Stimulated activated CD8-positive, alpha-beta memory T cell treated with anti-CD3 and anti-CD28 coated beads, Interleukin-7, amount 100 ng/mL, for 24 hours (primary cell): Measurements from ENCODE around the gene MEP1B.
A peak's percentile ranks its signal among the peaks of the same experiment; 100 is the strongest.
"Not testable (repeated sequence)": the region's sequence is repeated elsewhere in the genome, so short reads cannot be mapped to it uniquely, and the experiment has no call there.

Source experiments
- DNase-seq: peaks from one replicate; pipeline ENCODE4 v3.0.0-alpha.2; 2020; ENCODE audit warnings: low read depth

The MEP1B gene

DNA sequence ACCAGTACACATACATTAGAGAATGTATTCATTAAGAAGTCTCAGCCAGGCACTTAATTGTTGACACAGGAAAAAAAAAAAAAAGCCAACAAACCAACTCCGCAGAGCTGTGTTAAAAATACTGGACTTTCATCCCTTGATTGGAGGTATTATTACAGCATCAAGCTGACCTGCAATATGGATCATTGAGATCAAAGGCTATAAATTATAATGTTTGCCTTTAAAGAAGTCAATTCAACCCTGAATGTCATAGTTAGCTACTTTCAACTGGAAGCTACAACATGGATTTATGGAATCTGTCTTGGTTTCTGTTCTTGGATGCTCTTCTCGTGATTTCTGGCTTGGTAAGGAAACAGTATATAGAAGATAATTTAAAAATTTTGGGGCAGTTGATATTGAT is at the start of gene MEP1B:
TSS of gene MEP1B (plus strand) at position 250 of the 400 bp plus-strand sequence. CDS start at position 282, 32 bp downstream.
- no peak for DNase-seq

DNA sequence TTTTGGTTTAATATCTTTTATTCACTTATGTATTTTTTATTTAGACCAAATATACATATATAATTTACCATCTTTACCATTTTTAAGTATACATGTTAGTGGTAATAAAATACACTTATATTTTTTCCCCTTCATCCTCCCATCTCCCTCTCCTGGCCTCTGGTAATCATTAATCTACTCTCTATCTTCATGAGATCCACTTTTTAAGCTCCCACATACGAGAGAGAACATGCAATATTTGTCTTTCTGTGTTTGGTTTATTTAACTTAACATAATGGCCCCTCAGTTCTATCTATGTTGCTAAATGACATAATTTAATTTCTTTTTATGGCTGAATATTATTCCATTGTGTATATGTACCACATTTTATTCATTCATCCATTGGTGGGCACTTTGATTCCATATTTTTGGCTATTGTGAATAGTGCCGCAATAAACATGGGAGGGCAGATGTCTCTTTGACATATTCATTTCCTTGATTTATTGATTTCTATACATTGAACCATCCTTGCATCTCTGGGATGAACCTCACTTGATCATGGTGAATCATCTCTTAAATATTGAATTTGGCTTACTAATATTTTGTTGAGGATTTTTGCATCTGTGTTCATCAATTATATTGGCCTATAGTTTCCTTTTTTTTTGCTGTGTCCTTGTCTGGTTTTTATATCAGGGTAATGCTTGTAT is 41.5 kb upstream of the MEP1B start:
- DNase-seq, result no peak

DNA sequence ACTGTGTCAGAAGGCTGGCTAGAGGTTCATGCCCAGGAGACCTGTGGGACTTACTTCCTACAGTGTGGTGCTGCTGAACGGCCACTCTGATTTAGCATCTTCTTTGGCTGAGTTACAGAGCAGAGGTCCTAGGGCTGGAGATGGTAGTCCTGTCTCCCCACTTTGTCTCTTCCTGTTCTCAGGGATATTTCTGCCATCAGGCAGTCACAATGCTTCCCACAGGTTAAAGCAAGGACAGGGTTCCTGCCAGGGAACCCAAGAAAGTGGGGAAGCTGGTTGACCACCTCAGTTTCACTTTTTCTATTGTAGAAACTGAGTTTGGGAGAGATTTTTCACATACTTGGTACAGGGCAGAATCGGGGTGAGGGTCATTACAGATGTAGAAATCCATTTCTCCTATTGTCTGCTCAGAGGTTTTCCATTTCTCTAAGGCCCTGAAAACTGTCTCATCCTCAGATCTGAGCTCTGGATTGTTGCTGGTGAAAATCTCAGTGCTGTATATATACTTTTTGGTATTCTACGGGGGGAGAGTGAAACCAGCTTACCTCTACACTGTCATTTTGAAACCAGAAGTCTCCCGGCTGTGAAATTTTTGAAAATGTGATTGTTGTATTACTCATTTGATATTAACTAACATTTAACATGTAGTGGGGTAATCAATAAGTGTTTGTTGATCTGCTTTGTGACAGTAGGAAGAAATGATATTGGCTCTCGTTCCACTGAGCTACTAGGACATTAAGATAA is 37.0 kb upstream of the MEP1B start:
- no peak for DNase-seq

DNA sequence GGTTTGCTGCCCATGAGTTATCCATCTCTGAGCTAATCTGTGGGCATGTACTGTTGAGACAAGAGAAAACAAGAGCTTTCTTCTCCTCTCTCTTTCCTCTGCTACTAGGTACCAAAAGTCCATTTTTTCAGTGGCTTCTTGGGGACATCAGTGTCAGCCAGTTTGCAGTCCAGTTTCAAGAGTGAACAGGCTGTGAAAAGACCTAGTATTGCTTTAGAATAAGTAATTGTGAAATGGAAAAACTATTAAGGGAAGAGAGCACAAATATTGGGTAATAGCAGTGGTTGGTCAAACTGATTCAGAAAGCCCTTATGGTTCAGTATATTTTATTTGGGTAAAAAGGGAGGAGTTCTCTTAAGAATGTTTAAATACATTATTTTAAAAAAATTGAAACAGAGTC is 33.0 kb upstream of the MEP1B start:
- no peak for DNase-seq

DNA sequence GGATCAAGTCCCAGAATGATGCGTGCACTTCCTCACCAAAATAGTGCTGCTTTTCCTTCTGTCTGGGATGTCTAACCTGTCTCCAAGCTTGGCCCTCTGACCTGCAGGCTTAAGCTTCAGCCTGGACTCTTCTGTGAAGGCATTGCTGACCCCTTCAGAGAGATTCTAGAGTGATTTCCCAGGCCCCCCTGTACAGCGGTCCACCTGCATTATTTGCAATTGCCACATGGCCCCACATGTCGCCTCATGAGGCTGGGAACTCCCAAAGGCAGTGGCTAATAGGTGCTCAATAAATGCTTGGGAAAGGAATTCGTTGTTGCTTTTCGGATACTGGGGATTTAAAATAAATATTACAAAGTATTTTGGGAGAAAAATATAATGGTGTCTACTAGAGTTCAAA is 32.3 kb upstream of the MEP1B start:
- DNase-seq, result no peak

DNA sequence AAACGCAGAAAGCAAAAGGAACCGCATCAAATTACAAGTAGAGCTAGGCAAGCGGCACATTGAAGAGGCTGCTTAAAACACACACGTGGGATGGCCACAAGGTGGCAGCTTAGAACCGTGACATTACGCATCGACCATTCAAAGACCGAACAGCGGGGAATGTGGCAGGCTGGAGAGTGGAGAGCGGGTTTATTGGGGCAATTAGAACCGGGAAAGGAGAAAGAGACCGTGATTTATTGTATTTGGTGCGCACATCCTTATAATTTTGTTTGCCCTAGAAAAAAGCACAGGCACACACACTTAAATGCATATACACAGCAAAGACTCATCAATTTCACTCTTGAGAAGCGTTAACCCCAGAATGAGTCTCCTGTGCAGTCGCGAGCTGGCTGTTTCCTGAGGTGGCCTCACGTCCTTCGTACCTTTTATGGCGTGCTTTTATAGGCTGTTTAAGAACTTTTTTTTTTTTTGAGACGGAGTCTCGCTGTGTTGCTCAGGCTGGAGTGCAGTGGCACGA is 31.7 kb upstream of the MEP1B start:
- peak; percentile 20 for DNase-seq

DNA sequence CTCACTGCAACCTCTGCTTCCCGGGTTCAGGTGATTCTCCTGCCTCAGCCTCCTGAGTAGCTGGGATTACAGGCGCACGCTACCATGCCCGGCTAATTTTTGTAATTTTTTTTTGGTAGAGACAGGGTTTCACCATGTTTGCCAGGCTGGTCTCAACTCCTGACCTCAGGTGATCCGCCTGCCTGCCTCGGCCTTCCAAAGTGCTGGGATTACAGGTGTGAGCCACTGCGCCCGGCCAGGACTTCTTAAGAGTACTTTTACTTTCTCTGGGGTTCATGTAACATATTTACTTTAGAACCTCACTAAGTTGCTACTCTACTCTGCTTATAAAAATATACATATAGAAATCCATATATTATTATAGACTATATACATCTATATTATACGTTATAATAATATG is 31.2 kb upstream of the MEP1B start:
- not testable (repeated sequence) for DNase-seq

DNA sequence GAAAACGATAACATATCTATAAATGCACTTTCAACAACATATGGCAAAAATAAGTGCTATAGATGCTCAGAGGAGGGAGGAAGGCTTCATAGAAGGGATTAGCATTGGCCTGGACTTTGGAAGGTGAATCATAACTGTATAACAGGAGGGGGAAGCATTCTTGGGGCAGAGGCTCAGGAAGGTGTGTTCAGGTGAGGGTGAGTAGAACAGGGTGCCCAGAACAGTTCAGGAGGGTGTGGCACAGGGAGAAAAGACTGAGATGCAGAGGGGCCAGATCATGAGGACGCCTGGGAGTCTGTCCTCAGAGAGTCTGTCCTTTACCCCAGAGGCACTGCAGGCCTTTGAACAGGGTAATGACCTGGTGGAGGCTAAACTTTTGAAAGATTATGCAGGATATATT is 29.3 kb upstream of the MEP1B start:
- no peak for DNase-seq

DNA sequence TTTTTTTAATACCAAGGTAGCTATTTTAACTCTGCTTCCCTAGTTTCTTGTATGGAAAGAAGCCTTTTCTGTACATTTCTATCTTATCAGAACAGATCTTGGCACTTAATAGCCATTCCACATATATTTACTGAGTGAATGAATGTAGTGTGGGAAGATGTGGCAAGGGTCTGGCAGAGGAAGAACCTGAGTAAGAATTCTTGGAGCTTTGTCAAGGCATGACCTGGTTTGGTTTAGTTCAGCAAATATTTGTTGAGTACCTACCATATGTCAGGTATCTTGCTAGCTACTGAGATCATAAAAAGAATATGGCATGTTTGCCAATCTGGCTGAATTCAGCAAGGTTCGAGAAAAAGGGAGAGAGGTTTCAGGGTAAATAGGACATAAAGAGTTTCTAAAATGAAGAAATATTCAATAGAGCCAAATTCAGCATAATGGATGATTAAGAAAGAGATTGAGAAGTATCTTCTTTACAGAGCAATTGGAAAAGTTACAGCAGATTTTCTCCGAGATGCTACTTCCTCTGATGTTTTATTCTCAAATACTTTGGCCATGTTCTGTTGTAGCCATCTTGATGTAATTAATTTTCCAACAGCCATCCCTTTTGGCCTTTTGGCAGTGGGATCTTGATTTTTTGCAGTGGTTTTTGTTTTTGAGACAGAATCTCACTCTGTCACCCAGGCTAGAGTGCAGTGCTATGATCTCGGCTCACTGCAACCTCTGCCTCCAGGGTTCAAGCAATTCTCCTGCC is 21.7 kb upstream of the MEP1B start:
- no peak for DNase-seq

DNA sequence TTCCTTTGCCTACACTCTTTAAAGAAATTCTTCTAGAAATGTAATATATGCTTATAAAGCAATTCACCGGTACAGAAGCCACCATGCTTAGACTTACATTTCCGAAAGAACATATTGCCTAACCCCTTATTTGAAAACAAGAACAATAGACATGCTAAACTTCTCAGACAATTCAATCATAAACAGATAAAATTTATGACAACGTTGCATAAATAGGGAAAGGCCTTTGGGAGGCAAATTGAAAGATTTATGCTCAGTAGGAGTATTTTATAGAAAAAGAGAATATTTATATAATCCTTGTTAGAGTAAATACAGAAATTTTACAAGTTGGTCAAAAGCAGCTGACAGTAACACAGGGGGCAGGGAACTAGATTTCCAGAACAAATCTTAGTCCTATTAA is 16.2 kb upstream of the MEP1B start:
- no peak for DNase-seq

DNA sequence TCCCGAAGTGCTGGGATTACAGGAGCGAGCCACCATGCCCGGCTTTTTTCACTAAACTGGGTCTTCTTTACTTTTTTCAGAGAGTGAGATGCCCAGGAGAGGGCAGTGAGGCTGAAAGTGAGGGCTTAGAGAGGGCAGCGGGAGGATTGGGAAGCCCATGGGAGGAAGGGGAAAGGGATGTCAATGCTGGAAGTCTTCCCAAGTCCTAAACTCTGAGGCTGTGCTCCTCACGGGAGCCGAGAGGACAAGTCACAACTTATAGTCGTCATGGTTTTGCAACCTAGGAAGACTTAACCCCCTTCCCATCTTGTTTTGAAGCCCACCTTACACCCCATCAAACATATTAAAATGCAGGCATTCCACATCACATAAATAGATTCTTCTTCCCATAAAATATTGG is 15.1 kb upstream of the MEP1B start:
- no peak for DNase-seq

DNA sequence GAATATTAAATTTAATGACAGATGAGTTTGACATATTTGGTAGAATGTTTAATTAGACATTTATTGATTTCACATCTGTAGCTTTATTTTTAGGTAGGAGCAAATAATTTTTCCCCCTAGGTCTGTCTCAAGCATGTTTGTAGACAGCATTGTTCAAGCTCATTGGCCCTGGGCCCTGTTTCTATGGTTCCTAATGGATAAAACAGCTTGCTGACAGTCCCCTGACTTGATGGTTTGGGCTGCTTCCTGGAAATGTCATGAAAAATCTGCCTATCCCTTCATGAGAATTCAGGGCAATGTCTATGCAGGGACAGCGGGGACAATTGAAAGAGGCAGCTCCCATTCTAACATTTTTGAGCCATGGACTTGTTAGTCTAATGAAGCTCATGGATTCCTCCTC is 14.6 kb upstream of the MEP1B start:
- no peak for DNase-seq

DNA sequence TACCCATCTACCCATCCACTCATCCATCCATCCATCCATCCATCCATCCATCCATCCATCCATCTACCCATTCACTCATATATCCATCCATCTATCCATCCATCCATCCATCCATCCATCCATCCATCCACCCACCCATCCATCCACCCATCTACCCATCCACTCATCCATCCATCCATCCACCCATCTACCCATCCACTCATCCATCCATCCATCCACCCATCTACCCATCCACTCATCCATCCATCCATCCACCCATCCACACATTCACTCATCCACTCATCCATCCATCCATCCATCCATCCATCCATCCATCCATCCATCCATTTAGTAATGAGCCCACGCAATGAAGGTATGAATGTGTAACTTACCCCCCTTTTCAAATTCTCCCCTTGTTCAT is 13.1 kb upstream of the MEP1B start:
- DNase-seq, result not testable (repeated sequence)

DNA sequence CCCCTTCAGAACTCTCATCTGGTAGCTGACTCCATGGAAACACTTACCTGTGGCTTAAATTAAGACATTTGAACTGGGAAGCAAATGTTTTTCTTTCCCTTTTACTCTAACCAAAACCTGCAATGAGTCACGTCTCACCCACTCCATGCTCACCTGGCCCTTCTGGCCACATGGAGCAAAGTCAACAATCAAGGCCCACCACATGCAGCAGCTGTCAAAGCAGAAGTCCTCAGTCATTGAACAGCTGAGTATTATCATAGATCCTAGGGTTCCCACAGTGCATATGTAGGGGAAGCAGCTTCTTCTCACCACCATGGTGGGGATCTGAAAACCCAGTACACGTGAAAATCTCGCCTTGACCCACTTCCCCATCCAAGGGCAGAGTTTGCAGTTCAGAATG is 12.3 kb upstream of the MEP1B start:
- no peak for DNase-seq

DNA sequence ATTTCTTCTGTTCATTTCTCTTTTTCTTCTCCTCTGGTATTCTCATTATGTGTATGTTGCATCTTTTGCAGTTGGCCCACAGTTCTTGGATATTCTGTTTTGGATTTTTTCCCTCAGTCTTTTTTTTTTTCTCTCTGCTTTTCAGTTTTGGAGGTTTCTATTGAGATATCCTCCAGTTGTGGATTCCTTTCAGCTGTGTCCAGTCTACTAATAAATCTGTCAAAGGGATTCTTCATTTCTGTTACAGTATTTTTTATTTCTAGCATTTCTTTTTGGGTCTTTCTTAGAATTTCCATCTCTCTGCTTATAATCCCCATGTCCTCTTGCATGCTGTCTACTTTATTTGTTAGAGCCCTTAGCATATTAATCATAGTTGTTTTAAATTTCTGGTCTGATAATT is 6.3 kb upstream of the MEP1B start:
- DNase-seq, result no peak

DNA sequence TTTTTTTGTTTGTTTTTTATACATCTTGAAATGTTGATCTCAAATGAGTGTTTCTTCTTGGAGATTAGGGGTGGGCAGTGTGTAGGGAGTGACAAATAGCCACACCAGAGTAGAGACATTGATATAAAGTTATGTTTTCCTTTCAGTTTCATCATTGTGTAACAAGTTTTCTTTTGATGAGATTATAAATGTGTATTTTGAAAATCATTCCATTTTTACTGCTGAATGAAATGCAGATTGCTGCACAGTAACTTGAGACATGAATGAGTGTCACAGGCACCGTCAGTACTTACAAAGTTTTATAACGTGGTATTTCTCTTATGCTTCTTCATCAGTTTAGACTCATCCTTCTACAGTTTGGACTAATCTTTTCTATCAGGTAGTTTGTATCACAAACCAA is 370 bp downstream of the MEP1B start:
- DNase-seq, result no peak

DNA sequence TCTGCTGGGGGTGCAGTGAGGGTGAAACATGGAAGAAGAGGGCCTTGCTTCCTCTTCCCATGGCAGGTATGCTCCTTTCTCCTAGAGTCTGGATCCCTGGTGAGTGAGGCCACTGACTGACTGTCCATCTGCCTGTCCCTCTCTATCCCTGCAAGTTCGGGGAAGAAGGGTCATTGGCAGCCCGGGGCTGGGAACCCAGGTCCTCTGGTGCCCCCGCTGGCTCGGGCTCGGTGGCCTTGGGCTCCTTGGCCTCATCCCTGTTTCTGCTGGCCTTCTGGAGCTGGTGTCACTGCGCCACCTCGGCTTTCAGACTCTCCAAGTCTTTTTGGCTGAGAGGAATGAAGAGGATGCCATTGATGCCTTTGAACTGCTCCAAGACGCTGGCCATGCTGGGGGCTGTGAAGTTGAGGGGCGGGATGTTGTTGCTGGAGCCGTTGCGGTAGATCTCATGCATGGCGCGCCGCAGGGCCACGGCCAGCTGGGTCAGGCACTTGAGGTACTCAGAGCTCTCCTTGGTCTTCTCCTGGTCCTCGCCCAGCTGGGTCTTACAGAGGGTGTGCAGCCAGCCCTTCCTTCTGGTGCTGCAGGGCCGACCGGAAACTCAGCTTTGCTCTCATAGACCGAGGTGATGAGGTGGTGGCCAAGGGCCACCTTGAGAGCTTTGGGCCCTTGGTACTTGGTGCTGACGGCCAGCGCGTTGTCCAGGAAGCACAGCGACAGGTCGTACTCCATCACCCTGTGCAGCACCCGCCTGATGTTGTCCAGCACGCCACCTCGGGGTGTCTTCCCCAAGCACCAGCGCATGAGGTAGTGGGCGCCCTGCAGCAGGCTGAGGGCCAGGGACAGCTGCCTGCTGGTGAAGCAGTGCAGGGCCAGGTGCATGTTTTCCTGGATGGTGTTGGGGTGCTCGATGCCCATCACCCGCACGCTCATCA is 6.3 kb downstream of the MEP1B start:
- DNase-seq, result no peak

DNA sequence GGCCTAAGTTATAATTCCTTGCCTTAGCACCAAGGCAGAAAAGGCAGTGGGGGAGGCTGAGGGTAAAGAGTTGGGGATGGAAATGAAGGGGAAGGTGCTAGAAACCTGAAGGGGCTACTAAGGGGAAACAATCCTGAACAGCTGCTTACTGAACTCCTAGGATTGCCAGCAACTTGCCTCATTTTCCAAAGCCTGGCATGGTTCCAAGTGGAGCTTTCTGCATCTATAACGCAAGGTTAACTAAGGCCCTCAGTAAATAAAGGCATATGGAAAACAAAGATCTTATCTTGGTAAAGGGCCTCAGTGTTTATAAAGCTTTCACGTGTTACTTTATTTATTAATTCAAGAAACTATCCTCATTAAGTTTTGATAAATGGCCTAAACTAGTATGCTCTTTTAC is 10.9 kb downstream of the MEP1B start:
- DNase-seq, result no peak

DNA sequence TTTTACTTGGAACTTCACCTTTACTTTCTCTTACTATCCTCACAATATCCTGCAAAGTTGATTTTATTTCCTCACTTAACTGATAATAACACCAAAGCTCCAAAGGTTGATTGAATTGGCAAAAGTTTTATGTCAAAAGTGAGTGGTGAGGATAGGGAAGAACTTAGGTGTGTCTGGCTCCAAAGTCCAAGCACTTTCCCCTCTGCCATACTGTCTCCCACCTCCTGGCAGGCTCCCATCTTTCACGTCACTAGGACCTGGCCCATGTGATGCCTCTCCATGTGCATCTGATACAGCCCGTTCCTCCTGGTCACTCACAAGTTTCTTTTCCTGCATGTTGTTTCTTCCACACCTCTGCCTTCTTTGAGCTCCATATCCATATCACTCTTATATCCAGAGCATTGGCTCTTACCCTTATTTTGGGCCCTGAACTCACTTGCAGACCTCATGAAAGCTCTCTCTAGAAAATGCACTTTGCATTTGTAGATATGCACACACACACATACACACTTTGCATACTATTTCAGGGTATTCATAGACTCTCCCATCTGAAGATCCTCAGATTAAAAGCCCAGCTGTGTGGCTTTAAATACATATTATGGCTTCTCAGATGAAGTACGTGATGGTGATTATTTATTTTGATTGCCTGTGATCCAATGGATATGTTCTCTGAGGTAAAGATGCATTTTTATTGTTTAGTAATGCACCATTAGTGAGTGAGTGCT is 12.3 kb downstream of the MEP1B start:
- DNase-seq, result no peak

DNA sequence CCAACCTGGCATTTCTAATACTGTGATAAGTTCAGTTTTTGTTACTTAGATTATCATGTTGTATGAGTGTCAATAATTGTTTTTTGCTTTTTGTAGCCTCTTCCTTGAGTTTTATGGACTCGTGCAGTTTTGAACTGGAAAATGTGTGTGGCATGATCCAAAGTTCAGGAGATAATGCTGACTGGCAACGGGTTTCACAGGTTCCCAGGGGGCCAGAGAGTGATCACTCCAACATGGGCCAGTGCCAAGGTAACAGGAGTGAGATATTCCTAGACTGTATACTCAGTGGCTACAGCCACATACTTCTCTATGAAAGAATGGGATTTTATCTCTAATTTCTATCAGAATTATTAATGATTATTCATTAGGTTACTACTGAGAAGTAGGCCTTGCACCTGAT is 18.2 kb downstream of the MEP1B start:
- no peak for DNase-seq

DNA sequence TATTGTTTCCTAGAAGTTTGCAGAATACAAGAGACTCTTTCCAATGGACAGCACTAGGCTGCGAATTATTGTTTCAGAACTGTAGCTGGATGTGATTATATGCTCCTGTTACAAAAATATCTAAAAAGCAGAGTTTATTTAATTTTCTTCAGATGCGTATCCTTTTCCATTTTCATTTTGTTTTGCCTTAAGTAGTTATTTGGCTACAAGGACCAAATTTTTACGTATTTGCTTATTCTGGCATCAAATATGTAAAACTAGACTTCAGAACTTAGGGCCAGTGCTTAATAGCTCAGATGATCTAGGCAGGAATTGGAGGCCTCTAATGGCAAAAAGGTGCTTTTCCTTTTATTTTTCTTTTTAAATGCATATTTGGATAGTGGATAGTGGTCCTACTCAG is 18.7 kb downstream of the MEP1B start:
- no peak for DNase-seq
